SIG-M5 treated with dmso at 0.1 percent for 504 hours (cell line): ENCODE measurements around the gene SRRM3.
"Not testable (repeated sequence)": the region's sequence is repeated elsewhere in the genome, so short reads cannot be mapped to it uniquely, and the experiment has no call there.

Experiments
- DNase-seq: peaks from one replicate; lab custom pipeline; 2025; ENCODE audit not compliant: unreplicated experiment; lab: John Stamatoyannopoulos, UW

The SRRM3 gene

GRCh38 chr7:76261329-76261728 is 59.6 kb downstream of the SRRM3 start:
- no peak for DNase-seq

GRCh38 chr7:76261931-76262330 is 60.2 kb downstream of the SRRM3 start:
- DNase-seq, result no peak

GRCh38 chr7:76262683-76263402 is 61.1 kb downstream of the SRRM3 start:
- DNase-seq, result peak; percentile 59

GRCh38 chr7:76265299-76265698 is 63.6 kb downstream of the SRRM3 start:
- no peak for DNase-seq

- DNase-seq, result no peak
These were observed 65.6 kb downstream of the SRRM3 start for GRCh38 chr7:76267107-76267893.

GRCh38 chr7:76267894-76268183 is 66.1 kb downstream of the SRRM3 start:
- DNase-seq, result no peak

GRCh38 chr7:76268376-76268775 is 66.7 kb downstream of the SRRM3 start:
- no peak for DNase-seq

GRCh38 chr7:76269895-76270294 is 68.2 kb downstream of the SRRM3 start:
- DNase-seq, result no peak

- not testable (repeated sequence) for DNase-seq
These were observed 69.7 kb downstream of the SRRM3 start for GRCh38 chr7:76271384-76271783.

GRCh38 chr7:76272142-76272541 is 70.4 kb downstream of the SRRM3 start:
- no peak for DNase-seq

- no peak for DNase-seq
These were observed 71.3 kb downstream of the SRRM3 start for GRCh38 chr7:76272851-76273497.

- no peak for DNase-seq
These were observed 71.8 kb downstream of the SRRM3 start for GRCh38 chr7:76273503-76273902.

- no peak for DNase-seq
These were observed 76.8 kb downstream of the SRRM3 start for GRCh38 chr7:76278540-76278939.

- no peak for DNase-seq
These were observed 78.7 kb downstream of the SRRM3 start for GRCh38 chr7:76280408-76280807.

- no peak for DNase-seq
These were observed 79.5 kb downstream of the SRRM3 start for GRCh38 chr7:76281006-76281705.

GRCh38 chr7:76281706-76282343 is 80.1 kb downstream of the SRRM3 start:
- no peak for DNase-seq

GRCh38 chr7:76282344-76283253 is 80.9 kb downstream of the SRRM3 start:
- DNase-seq, result no peak

GRCh38 chr7:76283254-76284159 is 81.8 kb downstream of the SRRM3 start:
- no peak for DNase-seq
